GM19438 (cell line): ENCODE results near the gene PCDHB10.

Source experiments
- ATAC-seq: cut with Tn5 transposase; IDR thresholded peaks from one replicate; pipeline ENCODE4 v1.9.1; 2021; ENCODE audit warnings: low read depth; ENCODE audit not compliant: unreplicated experiment

The PCDHB10 gene

GRCh38 chr5:141236516-141237313 lies 44.6 kb downstream of the PCDHB10 start:
- no peak for ATAC-seq

GRCh38 chr5:141241496-141241895 lies 49.3 kb downstream of the PCDHB10 start:
- no peak for ATAC-seq
